ENCODE data around the gene C19orf53. TPM values are rescaled to one million over a fixed set of nuclear protein-coding genes. Genes with fewer than 3 reads are reported as not detected.
"Not testable (repeated sequence)": the region's sequence is repeated elsewhere in the genome, so short reads cannot be mapped to it uniquely, and the experiment has no call there.

The C19orf53 gene
- total RNA-seq, 1 experiment from 2014 or later: 66.4 TPM

GRCh38 chr19:13784731-13785452 lies 10.6 kb downstream of the C19orf53 start:
- peak; percentile 53 for TF ChIP-seq CTCF (IDR thresholded peaks at IDR 0.05; ENCODE audit: unreplicated experiment)
- CTCF ChIA-PET: interaction anchor here (0.9 to 1.2 kb wide), 3 partner anchors 13 to 77 kb away, joined by 3 to 5 read pairs (median 3); no protein-coding TSS in a partner anchor
- no TSS peak for BruUV-seq (replicated peaks)
- intact Hi-C loops (cut with micrococcal nuclease; ENCODE audit: unreplicated experiment): loop anchor here (1.0 kb wide), 1 partner anchor 77 kb away; no protein-coding TSS in a partner anchor
- peak; percentile 76 for DNase-seq
- peaks cover 16% of the 10 kb centered on the region for H3K4me1 Mint-ChIP-seq (ENCODE audit: low read depth, unreplicated experiment)
- peak overlapping the region; percentile 77 for H3K27ac Mint-ChIP-seq (ENCODE audit: unreplicated experiment)
- no peaks in the 10 kb centered on the region for H3K36me3 Mint-ChIP-seq (ENCODE audit: insufficient read depth, unreplicated experiment)
- H3K4me3 Mint-ChIP-seq (ENCODE audit: low read depth, unreplicated experiment): peak overlapping the region; percentile 34
- H3K27me3 Mint-ChIP-seq (ENCODE audit: unreplicated experiment): no peaks in the 10 kb centered on the region
- H3K9me3 Mint-ChIP-seq (ENCODE audit: low read depth, unreplicated experiment): no peaks in the 10 kb centered on the region

GRCh38 chr19:13788991-13789390 lies 14.7 kb downstream of the C19orf53 start:
- CTCF ChIA-PET: no interaction called here
- no TSS peak for BruUV-seq (replicated peaks)
- Mint-ChIP-seq H3K27ac (ENCODE audit: unreplicated experiment) (no peak overlapping the region), H3K4me3 (ENCODE audit: low read depth, unreplicated experiment) (no peak overlapping the region), H3K27me3 (ENCODE audit: unreplicated experiment) (no peaks in the 10 kb centered on the region), H3K9me3 (ENCODE audit: low read depth, unreplicated experiment) (no peaks in the 10 kb centered on the region), H3K4me1 (ENCODE audit: low read depth, unreplicated experiment) (peaks cover 8% of the 10 kb centered on the region), H3K36me3 (ENCODE audit: insufficient read depth, unreplicated experiment) (peaks cover 3% of the 10 kb centered on the region)
- no peak for DNase-seq
- TF ChIP-seq CTCF (IDR thresholded peaks at IDR 0.05; ENCODE audit: unreplicated experiment): no peak
- intact Hi-C loops (cut with micrococcal nuclease; ENCODE audit: unreplicated experiment): no loop called here

- intact Hi-C loops (cut with micrococcal nuclease; ENCODE audit: unreplicated experiment): no loop called here
- Mint-ChIP-seq H3K9me3 (ENCODE audit: low read depth, unreplicated experiment) (no peaks in the 10 kb centered on the region), H3K27me3 (ENCODE audit: unreplicated experiment) (no peaks in the 10 kb centered on the region), H3K4me1 (ENCODE audit: low read depth, unreplicated experiment) (peaks cover 8% of the 10 kb centered on the region), H3K4me3 (ENCODE audit: low read depth, unreplicated experiment) (no peak overlapping the region), H3K36me3 (ENCODE audit: insufficient read depth, unreplicated experiment) (peaks cover 17% of the 10 kb centered on the region), H3K27ac (ENCODE audit: unreplicated experiment) (no peak overlapping the region)
- no peak for DNase-seq
- TF ChIP-seq CTCF (IDR thresholded peaks at IDR 0.05; ENCODE audit: unreplicated experiment): no peak
- BruUV-seq (replicated peaks): no TSS peak
- CTCF ChIA-PET: no interaction called here
Observed at GRCh38 chr19:13790354-13790753, 16.1 kb downstream of the C19orf53 start.

GRCh38 chr19:13793317-13793716 lies 19.1 kb downstream of the C19orf53 start:
- peaks cover 33% of the 10 kb centered on the region for H3K36me3 Mint-ChIP-seq (ENCODE audit: insufficient read depth, unreplicated experiment)
- H3K27me3 Mint-ChIP-seq (ENCODE audit: unreplicated experiment); intact Hi-C loops (cut with micrococcal nuclease; ENCODE audit: unreplicated experiment); H3K9me3 Mint-ChIP-seq (ENCODE audit: low read depth, unreplicated experiment); DNase-seq; H3K4me3 Mint-ChIP-seq (ENCODE audit: low read depth, unreplicated experiment); H3K4me1 Mint-ChIP-seq (ENCODE audit: low read depth, unreplicated experiment); H3K27ac Mint-ChIP-seq (ENCODE audit: unreplicated experiment); BruUV-seq (replicated peaks): not testable (repeated sequence)
- CTCF ChIA-PET: interaction anchor here (0.6 kb wide), 1 partner anchor 22 kb away, joined by 10 read pairs; no protein-coding TSS in a partner anchor

GRCh38 chr19:13794398-13794756 lies 20.1 kb downstream of the C19orf53 start:
- Mint-ChIP-seq H3K36me3 (ENCODE audit: insufficient read depth, unreplicated experiment) (peaks cover 33% of the 10 kb centered on the region), H3K9me3 (ENCODE audit: low read depth, unreplicated experiment) (no peaks in the 10 kb centered on the region), H3K4me3 (ENCODE audit: low read depth, unreplicated experiment) (peak overlapping the region; percentile 90), H3K27me3 (ENCODE audit: unreplicated experiment) (no peaks in the 10 kb centered on the region), H3K27ac (ENCODE audit: unreplicated experiment) (peak overlapping the region; percentile 94), H3K4me1 (ENCODE audit: low read depth, unreplicated experiment) (no peaks in the 10 kb centered on the region)
- CTCF ChIA-PET: interaction anchor here (0.7 kb wide), 2 partner anchors 19 to 42 kb away, joined by 5 to 7 read pairs; no protein-coding TSS in a partner anchor
- no peak for TF ChIP-seq CTCF (IDR thresholded peaks at IDR 0.05; ENCODE audit: unreplicated experiment)
- DNase-seq: peak; percentile 75
- BruUV-seq (replicated peaks): TSS peak; percentile 89
- intact Hi-C loops (cut with micrococcal nuclease; ENCODE audit: unreplicated experiment): no loop called here

All from Calu3 (cell line).